Skin of body (tissue), 2 donors: ENCODE results near the gene GOLGA6L10. TPM values are rescaled to one million over a fixed set of nuclear protein-coding genes. Genes with fewer than 3 reads are reported as not detected.
"Not testable (repeated sequence)": the region's sequence is repeated elsewhere in the genome, so short reads cannot be mapped to it uniquely, and the experiment has no call there.

Experiments
- DNase-seq: peaks from one replicate; lab custom pipeline; 2025; lab: John Stamatoyannopoulos, UW
- total RNA-seq: library from RNA; depleted of rRNA; stranded (reverse); fragments of >200 nt; gene quantifications from one replicate; pipeline ENCODE4 v1.2.3, GENCODE V29; 2014

GOLGA6L10 gene
- total RNA-seq, 1 donor from 2014 or later: 3.3 TPM

- not testable (repeated sequence) for DNase-seq
Observed at GRCh38 chr15:82343851-82344250, 5.4 kb downstream of the GOLGA6L10 start.

GRCh38 chr15:82342632-82343374, 6.5 kb downstream of the GOLGA6L10 start:
- not testable (repeated sequence) for DNase-seq

GRCh38 chr15:82338573-82338972, 10.7 kb downstream of the GOLGA6L10 start:
- not testable (repeated sequence) for DNase-seq

GRCh38 chr15:82338053-82338452, 11.2 kb downstream of the GOLGA6L10 start:
- not testable (repeated sequence) for DNase-seq

- not testable (repeated sequence) for DNase-seq
Observed at GRCh38 chr15:82337051-82337450, 12.2 kb downstream of the GOLGA6L10 start.

GRCh38 chr15:82336180-82336647, 13.1 kb downstream of the GOLGA6L10 start:
- DNase-seq: not testable (repeated sequence)

- not testable (repeated sequence) for DNase-seq
Observed at GRCh38 chr15:82335006-82335405, 14.3 kb downstream of the GOLGA6L10 start.

GRCh38 chr15:82334554-82334932, 14.7 kb downstream of the GOLGA6L10 start:
- DNase-seq: not testable (repeated sequence)

GRCh38 chr15:82333603-82334553, 15.4 kb downstream of the GOLGA6L10 start:
- DNase-seq: not testable (repeated sequence)

- DNase-seq: not testable (repeated sequence)
Observed at GRCh38 chr15:82332711-82333602, 16.3 kb downstream of the GOLGA6L10 start.

GRCh38 chr15:82331576-82332304, 17.5 kb downstream of the GOLGA6L10 start:
- DNase-seq: not testable (repeated sequence)

GRCh38 chr15:82330921-82331320, 18.4 kb downstream of the GOLGA6L10 start:
- DNase-seq: not testable (repeated sequence)

- not testable (repeated sequence) for DNase-seq
Observed at GRCh38 chr15:82329039-82329438, 20.2 kb downstream of the GOLGA6L10 start.

GRCh38 chr15:82327372-82327771, 21.9 kb downstream of the GOLGA6L10 start:
- not testable (repeated sequence) for DNase-seq

GRCh38 chr15:82326896-82327295, 22.4 kb downstream of the GOLGA6L10 start:
- not testable (repeated sequence) for DNase-seq

GRCh38 chr15:82325646-82326045, 23.6 kb downstream of the GOLGA6L10 start:
- DNase-seq: not testable (repeated sequence)

GRCh38 chr15:82324831-82325230, 24.4 kb downstream of the GOLGA6L10 start:
- not testable (repeated sequence) for DNase-seq

GRCh38 chr15:82322488-82322887, 26.8 kb downstream of the GOLGA6L10 start:
- DNase-seq: not testable (repeated sequence)

- DNase-seq: not testable (repeated sequence)
Observed at GRCh38 chr15:82320861-82321260, 28.4 kb downstream of the GOLGA6L10 start.
